MCF 10A (cell line): ENCODE measurements around the gene PRPF4. TPM values are rescaled to one million over a fixed set of nuclear protein-coding genes. Genes with fewer than 3 reads are reported as not detected.

Experiments used
- BruUV-seq: library from RNA; stranded (reverse); fragments of 400-500 nt; replicated peaks from 2 replicates; lab custom pipeline; 2021; lab: Mats Ljungman, UMichigan
- CTCF ChIA-PET: fragments of 300-600 bp; sonication (Branson Sonifier 250); formaldehyde crosslinking; extraction: SDS; loops from one replicate; lab custom pipeline; 2021; ENCODE audit warnings: antibody characterized with exemption, inconsistent platforms; lab: Yijun Ruan, JAX
- POLR2A ChIA-PET: fragments of 300-600, 350-650 bp; sonication (Branson Sonifier 250); formaldehyde crosslinking; extraction: SDS; loops from one replicate; lab custom pipeline; 2020; ENCODE audit warnings: antibody characterized with exemption, inconsistent platforms; lab: Yijun Ruan, JAX
- DNase-seq: peaks from one replicate; pipeline ENCODE4 v3.0.0-alpha.2; 2018; ENCODE audit not compliant: unreplicated experiment
- H3K27ac Mint-ChIP-seq: one replicate; pipeline ENCODE4 v1.8.0; 2022; ENCODE audit warnings: mild to moderate bottlenecking, low read depth, mixed read lengths; ENCODE audit not compliant: unreplicated experiment
- H3K27me3 Mint-ChIP-seq: one replicate; pipeline ENCODE4 v1.8.0; 2022; ENCODE audit warnings: mixed read lengths; ENCODE audit not compliant: insufficient read depth, unreplicated experiment
- H3K36me3 Mint-ChIP-seq: one replicate; pipeline ENCODE4 v1.8.0; 2022; ENCODE audit warnings: mild to moderate bottlenecking, moderate library complexity, mixed read lengths; ENCODE audit not compliant: insufficient read depth, unreplicated experiment
- H3K4me1 Mint-ChIP-seq: one replicate; pipeline ENCODE4 v1.8.0; 2022; ENCODE audit warnings: mixed read lengths; ENCODE audit not compliant: insufficient read depth, unreplicated experiment
- H3K4me3 Mint-ChIP-seq: one replicate; pipeline ENCODE4 v1.8.0; 2022; ENCODE audit warnings: mild to moderate bottlenecking, moderate library complexity, mixed read lengths; ENCODE audit not compliant: unreplicated experiment
- H3K9me3 Mint-ChIP-seq: one replicate; pipeline ENCODE4 v1.8.0; 2022; ENCODE audit warnings: mixed read lengths; ENCODE audit not compliant: unreplicated experiment
- CTCF ChIP-seq: fragments of 200-600 bp; IDR thresholded peaks from one replicate; pipeline ENCODE4 v1.8.0; 2022; ENCODE audit warnings: antibody characterized with exemption, mild to moderate bottlenecking; ENCODE audit not compliant: unreplicated experiment
- intact Hi-C: fragments of 100-400 bp; cut with micrococcal nuclease; formaldehyde crosslinking; loops from 2 replicates; pipeline ENCODE4 v1.14.1; 2022
- total RNA-seq: library from RNA; stranded (reverse); gene quantifications from 2 replicates; pipeline ENCODE4 v1.2.3, GENCODE V29; 2022

PRPF4 gene
- total RNA-seq, 1 experiment from 2014 or later, result 37.3 TPM

DNA sequence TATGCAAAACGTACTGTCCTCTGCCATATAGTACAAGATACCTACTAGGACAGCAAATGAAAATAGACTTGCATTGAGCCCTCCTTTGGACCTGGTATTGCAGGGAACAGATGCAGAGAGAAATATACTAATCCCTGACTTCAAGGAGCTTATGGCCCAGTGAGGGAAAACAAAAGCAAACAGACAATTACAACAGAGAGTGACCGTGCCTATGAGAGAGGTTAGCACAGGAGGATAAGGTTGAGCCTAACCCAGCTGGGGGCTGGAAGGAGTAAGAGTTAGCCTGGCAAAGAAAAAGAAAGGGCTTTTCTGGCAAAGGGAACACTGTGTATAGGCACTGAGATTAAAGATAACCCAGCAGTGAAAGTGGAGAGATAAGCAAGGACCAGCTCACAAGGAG, 5.6 kb upstream of the PRPF4 start:
- Mint-ChIP-seq H3K9me3 (no peaks in the 10 kb centered on the region), H3K36me3 (peaks cover 65% of the 10 kb centered on the region), H3K4me3 (no peak overlapping the region), H3K27ac (no peak overlapping the region), H3K4me1 (peaks cover 12% of the 10 kb centered on the region), H3K27me3 (no peaks in the 10 kb centered on the region)
- DNase-seq, result no peak
- no peak for TF ChIP-seq CTCF
- CTCF ChIA-PET, result interaction anchor here (0.8 to 1.5 kb wide), 4 partner anchors 10 to 389 kb away, joined by 3 to 4 read pairs (median 3); no protein-coding TSS in a partner anchor
- no TSS peak for BruUV-seq
- intact Hi-C loops, result no loop called here
- POLR2A ChIA-PET, result interaction anchor here (0.9 to 1.3 kb wide), 3 partner anchors 47 to 141 kb away, joined by 3 to 4 read pairs (median 4); partner anchors contain the start of genes C9orf43, FKBP15, POLE3 and SLC31A1

DNA sequence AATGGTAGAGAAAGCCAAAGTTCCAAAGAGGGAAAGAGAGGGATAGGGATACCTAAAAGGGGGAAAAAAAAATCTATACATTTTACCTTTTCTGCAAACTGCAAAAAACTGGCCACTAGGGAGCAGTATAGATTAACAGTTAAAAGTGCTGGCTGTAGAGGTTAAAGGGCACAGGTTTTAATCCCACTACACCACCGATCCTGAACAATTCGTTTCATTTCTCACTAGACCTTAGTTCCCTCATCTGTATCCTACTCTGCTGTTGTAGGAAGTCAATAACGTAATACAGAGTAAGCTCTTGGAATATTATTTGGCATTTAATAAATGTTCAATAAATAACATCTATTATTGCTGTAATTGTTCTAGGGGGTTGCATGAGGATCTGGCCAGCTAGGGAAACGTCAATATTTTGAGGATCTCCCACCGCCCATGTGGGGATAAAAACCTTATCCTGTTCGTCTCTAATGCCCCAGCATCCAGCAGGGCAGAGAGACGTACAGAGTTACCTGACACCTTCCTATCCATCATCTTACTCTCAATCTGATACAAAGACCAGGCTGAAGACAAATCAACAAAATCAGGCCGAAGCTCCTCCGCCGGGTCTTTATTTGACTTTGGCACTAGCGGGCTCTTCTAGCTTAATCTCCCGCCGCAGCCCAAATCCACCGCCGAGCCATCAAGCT, 843 bp upstream of the PRPF4 start:
- Mint-ChIP-seq H3K4me3 (no peak overlapping the region), H3K9me3 (no peaks in the 10 kb centered on the region), H3K4me1 (peaks cover 12% of the 10 kb centered on the region), H3K27me3 (no peaks in the 10 kb centered on the region), H3K27ac (no peak overlapping the region), H3K36me3 (peaks cover 64% of the 10 kb centered on the region)
- CTCF ChIA-PET, result interaction anchor here (0.6 to 7.2 kb wide), 43 partner anchors 8 to 1000 kb away, joined by 3 to 141 read pairs (median 4); partner anchors contain the start of genes ALAD, C9orf43, FKBP15 and HDHD3
- no TSS peak for BruUV-seq
- peak; percentile 72 for DNase-seq
- TF ChIP-seq CTCF, result peak; percentile 55
- intact Hi-C loops, result loop anchor here (1.0 to 2.0 kb wide), 2 partner anchors 124 to 127 kb away; partner anchors contain the start of genes ALAD and SLC31A2
- POLR2A ChIA-PET, result interaction anchor here (0.6 to 8.1 kb wide), 30 partner anchors 9 to 895 kb away, joined by 3 to 99 read pairs (median 4); partner anchors contain the start of genes ALAD, C9orf43, FKBP15 and HDHD3

- Mint-ChIP-seq H3K4me3 (no peak overlapping the region), H3K27ac (no peak overlapping the region), H3K4me1 (peaks cover 15% of the 10 kb centered on the region), H3K9me3 (no peaks in the 10 kb centered on the region), H3K36me3 (peaks cover 68% of the 10 kb centered on the region), H3K27me3 (no peaks in the 10 kb centered on the region)
- TF ChIP-seq CTCF, result no peak
- POLR2A ChIA-PET, result interaction anchor here (8.1 kb wide), 1 partner anchor 58 kb away, joined by 99 read pairs; the partner anchor contains the start of genes FKBP15 and SLC31A1
- intact Hi-C loops, result no loop called here
- no peak for DNase-seq
- BruUV-seq, result no TSS peak
- CTCF ChIA-PET, result no interaction called here
Measured at GRCh38 chr9:113278840-113279239, 3.4 kb downstream of the PRPF4 start.

DNA sequence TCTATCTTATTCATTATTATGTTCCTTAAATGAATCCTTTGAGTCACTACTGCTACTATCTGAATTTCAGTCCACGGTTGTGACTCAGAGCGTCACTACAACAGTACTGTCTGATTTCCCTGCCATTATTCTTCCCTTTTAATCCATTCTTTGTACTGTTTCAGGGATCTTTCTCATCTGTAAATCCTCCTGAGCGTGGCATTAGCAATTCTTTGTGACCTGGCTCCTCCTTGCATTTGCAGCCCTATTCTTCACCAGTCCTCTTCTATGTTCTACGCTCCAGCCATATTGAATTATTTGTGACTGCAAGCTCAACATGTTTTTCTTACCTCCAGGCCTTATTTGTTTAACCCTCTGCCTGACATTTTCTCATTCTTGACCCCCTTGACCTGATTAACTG, 5.9 kb downstream of the PRPF4 start:
- H3K36me3 Mint-ChIP-seq, result peaks cover 87% of the 10 kb centered on the region
- DNase-seq, result no peak
- ChIA-PET CTCF (interaction anchor here (0.6 to 1.1 kb wide), 3 partner anchors 29 to 428 kb away, joined by 3 to 5 read pairs (median 4); no protein-coding TSS in a partner anchor), POLR2A (interaction anchor here (0.9 kb wide), 1 partner anchor 1539 kb away, joined by 3 read pairs; no protein-coding TSS in a partner anchor)
- BruUV-seq, result no TSS peak
- intact Hi-C loops, result no loop called here
- H3K9me3 Mint-ChIP-seq, result no peaks in the 10 kb centered on the region
- no peaks in the 10 kb centered on the region for H3K27me3 Mint-ChIP-seq
- no peak for TF ChIP-seq CTCF
- H3K4me1 Mint-ChIP-seq, result peaks cover 9% of the 10 kb centered on the region
- H3K27ac Mint-ChIP-seq, result peak overlapping the region; percentile 27
- H3K4me3 Mint-ChIP-seq, result no peak overlapping the region
